GM10266 (cell line): Measurements from ENCODE around the gene ZBTB39.
"Not testable (repeated sequence)": the region's sequence is repeated elsewhere in the genome, so short reads cannot be mapped to it uniquely, and the experiment has no call there.

Experiments
- DNase-seq: peaks from one replicate; pipeline ENCODE4 v3.0.0; 2012; ENCODE audit errors: extremely low spot score
- TF ChIP-seq, protein P1 (sequence below): IDR thresholded peaks from 2 replicates; pipeline ENCODE4 v1.5.1; 2012; ENCODE audit warnings: mild to moderate bottlenecking, low read depth; ENCODE audit not compliant: control insufficient read depth, insufficient read depth; ENCODE audit errors: missing control alignments

The ZBTB39 gene

DNA sequence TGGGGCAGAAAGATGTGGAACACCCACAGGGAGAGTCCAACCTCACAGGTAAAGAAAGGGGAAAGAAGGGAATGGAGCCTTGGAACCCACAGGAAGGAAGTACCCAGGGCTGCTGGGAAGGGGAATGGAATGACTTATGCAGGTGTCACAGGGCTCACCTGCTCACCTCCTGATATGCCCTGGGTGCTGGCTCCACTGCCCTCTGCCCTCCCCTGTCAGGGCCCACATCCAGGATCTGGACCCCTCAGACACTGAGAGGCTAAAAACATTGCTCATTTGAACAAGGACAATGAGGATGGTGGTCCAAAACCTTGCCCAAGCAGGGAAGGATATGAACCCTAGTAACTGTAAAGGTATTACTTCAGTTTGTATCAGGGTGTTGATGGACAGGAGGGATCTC, 19.3 kb downstream of the ZBTB39 start:
- TF ChIP-seq, protein P1, sequence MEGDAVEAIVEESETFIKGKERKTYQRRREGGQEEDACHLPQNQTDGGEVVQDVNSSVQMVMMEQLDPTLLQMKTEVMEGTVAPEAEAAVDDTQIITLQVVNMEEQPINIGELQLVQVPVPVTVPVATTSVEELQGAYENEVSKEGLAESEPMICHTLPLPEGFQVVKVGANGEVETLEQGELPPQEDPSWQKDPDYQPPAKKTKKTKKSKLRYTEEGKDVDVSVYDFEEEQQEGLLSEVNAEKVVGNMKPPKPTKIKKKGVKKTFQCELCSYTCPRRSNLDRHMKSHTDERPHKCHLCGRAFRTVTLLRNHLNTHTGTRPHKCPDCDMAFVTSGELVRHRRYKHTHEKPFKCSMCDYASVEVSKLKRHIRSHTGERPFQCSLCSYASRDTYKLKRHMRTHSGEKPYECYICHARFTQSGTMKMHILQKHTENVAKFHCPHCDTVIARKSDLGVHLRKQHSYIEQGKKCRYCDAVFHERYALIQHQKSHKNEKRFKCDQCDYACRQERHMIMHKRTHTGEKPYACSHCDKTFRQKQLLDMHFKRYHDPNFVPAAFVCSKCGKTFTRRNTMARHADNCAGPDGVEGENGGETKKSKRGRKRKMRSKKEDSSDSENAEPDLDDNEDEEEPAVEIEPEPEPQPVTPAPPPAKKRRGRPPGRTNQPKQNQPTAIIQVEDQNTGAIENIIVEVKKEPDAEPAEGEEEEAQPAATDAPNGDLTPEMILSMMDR = no peak
- DNase-seq = no peak

DNA sequence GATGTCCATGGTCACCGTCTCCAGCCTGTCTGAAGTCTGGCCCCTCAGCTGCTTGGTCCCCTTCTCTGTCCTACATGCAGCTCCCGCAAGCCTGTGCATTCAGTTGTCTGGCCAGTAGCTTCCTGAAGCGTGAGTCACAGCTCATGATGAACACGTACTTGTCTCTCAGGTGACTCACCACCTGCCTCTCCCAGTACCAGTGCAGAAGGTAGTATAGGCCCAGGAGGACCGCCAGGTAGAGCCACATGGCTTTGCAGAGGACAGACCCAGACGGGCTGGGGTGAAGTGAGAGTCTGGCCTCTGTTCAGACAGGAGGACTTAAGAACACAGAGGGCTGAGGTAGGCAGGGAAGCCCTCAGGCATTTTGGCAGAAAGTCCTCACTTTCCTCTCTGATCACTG, 20.6 kb downstream of the ZBTB39 start:
- not testable (repeated sequence) for DNase-seq

DNA sequence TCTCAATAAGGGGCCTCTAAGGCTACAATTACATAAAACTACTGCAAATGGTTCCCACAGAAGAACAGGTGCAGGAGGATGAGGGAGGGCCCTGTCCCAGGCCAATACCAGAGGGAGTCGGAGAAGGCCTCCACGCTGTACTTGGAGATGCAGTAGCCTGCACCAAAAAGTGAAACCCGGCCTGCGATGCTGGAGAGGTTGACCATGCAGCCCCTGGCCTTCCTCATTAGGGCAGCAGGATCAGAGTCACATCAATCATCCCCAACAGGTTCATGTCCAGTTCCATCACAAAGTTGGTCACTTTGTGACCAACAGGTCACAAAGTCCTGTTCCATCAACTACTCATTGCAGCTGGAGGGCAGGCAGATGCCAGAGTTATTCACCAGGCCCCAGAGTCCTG, 23.0 kb downstream of the ZBTB39 start:
- TF ChIP-seq, protein P1 = no peak
- DNase-seq = no peak

DNA sequence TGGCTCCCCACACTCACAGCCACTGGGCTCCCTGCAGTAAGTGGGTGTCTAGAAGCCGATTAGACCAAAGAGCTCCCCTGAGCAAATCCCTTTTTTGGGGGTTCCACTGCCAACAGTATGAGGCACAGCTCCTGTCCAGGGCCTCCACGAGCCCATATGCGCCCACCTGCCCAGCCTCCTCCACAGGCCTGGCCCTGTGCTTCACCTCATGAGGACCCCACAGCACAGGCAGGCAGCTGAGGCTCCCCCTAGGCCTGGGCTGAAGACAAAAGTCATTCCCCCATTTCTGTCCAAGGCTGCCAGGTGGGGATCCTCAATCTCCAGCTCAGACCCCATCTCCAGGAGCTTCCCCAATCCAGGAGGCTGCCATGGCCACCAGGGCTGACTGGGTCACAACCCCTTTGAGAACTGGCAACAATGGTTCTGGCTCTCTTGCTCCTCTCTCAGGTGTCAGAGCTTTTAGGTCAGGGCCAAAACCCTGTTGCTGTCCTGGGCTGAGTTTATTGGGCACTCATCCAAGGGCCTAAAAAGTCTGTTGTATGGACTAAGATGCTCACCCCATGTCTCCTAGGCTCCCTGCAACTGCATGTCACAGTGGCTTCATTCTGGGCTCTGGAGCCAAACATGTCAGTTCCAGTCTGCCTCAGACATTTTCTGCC, 23.6 kb downstream of the ZBTB39 start:
- not testable (repeated sequence) for DNase-seq

DNA sequence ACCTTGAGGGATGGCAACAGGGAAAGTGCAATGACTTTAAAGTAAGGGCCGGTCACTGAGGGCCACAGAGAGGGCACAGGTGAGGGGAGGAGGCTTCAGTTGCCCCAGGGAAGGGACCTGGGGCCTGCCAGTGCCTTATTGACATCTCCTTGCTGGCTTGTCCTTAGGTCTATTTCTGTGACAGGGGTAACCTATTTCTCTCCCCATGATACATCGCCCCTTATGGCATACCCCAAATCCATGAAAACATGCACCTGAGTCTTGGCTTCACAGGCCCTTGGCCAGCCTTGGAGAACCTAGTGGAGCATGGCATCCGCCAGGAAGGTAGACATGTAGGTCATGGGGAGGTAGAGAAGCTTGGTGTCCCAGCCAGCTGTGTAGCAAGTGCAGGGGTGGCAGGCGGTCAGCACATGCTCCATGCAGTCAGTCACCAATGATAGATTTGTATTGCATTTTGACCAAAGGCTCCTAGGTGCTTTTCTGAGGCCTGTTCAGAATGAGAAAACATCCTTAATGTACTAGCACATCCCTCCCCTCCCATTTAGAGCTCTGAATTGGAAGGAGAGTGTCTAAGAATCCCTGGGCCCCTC, 25.3 kb downstream of the ZBTB39 start:
- TF ChIP-seq, protein P1 = no peak
- no peak for DNase-seq

DNA sequence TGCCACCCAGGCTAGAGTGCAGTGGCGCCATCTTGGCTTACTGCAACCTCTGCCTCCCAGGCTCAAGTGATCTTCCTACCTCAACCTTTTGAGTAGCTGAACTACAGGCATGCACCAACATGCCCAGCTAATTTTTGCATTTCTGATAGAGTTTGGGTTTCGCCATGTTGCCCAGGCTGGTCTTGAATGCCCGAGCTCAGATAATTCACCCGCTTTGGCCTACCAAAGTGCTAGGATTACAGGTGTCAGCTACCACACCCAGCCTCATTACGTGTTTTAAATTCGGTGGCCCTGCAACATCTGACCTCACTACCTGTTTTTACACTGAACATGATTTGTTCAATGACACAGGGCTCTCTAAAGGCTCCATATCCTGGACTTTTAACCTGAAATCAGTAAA, 26.1 kb downstream of the ZBTB39 start:
- no peak for DNase-seq
- TF ChIP-seq, protein P1 = no peak

DNA sequence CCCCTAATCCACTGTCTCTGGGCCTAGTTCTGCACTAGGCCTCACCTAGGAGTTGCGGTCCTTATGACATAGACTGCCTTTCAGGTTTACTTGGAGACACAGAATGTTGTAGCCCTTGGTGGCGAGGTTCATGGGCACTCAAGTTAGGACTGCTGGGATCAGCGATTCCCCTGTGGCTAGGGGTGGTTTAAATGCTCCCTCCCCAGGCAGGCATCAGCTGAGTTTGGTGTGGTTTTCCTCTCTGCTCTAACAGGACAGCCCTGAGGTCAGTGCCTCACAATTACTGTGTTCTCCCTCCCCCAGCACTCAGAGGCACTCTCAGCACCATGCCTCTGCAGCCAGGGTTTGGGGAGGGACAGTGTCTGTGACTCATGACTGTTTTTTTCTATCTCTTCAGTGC, 26.7 kb downstream of the ZBTB39 start:
- DNase-seq = no peak
- TF ChIP-seq, protein P1 = no peak

DNA sequence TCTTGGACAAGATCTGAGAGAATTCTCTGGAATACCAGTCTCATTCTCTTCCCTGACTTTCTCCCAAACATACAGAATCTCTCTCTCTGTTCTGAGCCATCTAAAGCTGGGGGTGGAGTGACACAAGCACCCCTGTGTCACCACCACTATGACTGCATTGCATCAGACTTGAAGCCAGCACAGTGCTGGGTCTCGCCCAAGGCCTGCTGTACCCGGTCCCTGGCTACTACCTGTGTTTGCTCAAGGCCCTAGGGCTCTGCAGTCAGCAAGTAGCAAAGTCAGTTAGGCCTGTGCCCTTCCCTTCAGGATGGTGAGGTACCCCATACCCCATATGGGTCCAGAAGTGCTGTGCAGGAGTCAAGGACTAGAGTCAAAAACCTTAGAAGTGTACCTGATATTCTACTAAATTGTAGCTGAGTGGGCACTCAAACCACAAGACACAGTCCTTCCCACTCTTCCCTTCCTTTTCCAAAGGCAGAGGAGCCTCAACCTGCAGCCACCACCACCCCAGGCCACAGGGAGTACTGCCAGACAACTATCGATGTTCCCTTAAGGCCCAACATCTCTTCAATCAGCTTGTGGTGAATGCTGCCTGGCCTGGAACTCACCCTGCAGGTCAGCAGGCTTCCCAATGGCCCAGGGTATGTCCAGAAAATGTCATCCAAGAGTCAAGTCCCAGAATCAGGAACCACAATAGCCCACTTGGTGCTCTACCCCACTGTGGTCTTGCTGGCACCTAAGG, 27.8 kb downstream of the ZBTB39 start:
- TF ChIP-seq, protein P1 = no peak
- no peak for DNase-seq

DNA sequence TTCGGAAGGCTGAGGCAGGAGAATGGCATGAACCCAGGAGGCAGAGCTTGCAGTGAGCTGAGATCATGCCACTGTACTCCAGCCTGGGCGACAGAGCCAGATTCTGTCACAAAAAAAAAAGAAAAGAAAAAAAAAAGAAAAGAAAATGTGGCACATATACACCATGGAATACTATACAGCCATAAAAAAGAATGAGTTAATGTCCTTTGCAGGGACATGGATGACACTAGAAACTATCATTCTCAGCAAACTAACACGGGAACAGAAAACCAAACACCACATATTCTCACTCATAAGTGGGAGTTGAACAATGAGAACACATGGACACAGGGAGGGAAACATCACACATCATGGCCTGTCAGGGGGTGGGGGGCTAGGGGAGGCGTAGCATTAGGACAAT, 29.0 kb downstream of the ZBTB39 start:
- DNase-seq = not testable (repeated sequence)

DNA sequence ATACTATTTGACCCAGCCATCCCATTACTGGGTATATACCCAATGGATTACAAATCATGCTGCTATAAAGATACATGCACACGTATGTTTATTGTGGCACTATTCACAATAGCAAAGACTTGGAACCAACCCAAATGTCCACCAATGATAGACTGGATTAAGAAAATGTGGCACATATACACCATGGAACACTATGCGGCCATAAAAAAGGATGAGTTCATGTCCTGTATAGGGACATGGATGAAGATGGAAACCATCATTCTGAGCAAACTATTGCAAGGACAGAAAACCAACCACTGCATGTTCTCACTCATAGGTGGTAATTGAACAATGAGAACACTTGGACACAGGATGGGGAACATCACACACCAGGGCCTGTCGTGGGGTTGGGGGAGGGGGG, 32.1 kb downstream of the ZBTB39 start:
- not testable (repeated sequence) for DNase-seq

DNA sequence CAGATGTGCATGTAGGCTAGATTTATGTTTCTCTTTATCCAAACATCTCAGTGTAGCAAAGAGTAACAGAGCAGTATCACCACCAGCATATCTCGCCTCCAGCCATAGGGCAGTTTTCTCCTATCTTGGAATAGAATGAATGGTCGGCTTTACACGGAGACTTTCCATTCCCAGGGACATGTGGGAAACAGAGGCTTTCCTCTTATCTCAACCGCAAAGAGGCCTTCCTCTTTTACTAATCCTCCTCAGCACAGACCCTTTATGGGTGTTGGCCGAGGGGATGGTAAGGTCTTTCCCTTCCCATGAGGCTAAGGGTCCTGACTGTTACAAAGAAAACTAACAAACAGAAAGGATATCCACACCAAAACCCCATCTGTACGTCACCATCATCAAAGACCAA, 37.4 kb downstream of the ZBTB39 start:
- DNase-seq = not testable (repeated sequence)

DNA sequence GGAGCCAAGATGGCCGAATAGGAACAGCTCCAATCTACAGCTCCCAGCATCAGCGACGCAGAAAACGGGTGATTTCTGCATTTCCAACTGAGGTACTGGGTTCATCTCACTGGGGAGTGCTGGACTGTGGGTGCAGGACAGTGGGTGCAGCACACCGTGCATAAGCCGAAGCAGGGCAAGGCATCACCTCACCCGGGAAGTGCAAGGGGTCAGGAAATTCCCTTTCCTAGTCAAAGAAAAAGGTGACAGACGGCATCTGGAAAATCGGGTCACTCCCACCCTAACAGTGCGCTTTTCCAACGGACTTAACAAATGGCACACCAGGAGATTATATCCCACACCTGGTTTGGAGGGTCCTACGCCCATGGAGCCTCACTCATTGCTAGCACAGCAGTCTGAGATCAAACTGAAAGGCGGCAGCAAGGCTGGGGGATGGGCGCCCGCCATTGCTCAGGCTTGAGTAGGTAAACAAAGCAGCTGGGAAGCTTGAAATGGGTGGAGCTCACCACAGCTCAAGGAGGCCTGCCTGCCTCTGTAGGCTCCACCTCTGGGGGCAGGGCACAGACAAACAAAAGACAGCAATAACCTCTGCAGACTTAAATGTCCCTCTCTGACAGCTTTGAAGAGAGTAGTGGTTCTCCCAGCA, 40.2 kb downstream of the ZBTB39 start:
- not testable (repeated sequence) for DNase-seq
